PC-9 (cell line): ENCODE data around the gene CLASP1. TPM values are rescaled to one million over a fixed set of nuclear protein-coding genes. Genes with fewer than 3 reads are reported as not detected.

ENCODE experiments used
- BruUV-seq: library from RNA; stranded (reverse); fragments of 400-500 nt; replicated peaks from 2 replicates; lab custom pipeline; 2021; lab: Mats Ljungman, UMichigan
- CTCF ChIA-PET: fragments of 300-600 bp; sonication (Branson Sonifier 250); formaldehyde crosslinking; loops from one replicate; lab custom pipeline; 2022; ENCODE audit warnings: antibody characterized with exemption; lab: Charles Lee
- POLR2A ChIA-PET: fragments of 300-600 bp; sonication (Branson Sonifier 250); formaldehyde crosslinking; loops from one replicate; lab custom pipeline; 2022; ENCODE audit warnings: antibody characterized with exemption; ENCODE audit not compliant: unreplicated experiment; lab: Charles Lee
- DNase-seq, 2 experiments: peaks; one replicate each; pipeline versions ENCODE4 v3.0.0 to v3.0.0-alpha.2; 2015 to 2022; ENCODE audit warnings: mixed read lengths in 1 of 2
- H2AFZ ChIP-seq: fragments of 200-600 bp; sonication (generic); 2 replicates; pipeline ENCODE4 v1.8.1; 2017; ENCODE audit warnings: antibody characterized with exemption
- H3F3A ChIP-seq: fragments of 200-600 bp; sonication (generic); 2 replicates; pipeline ENCODE4 v1.8.1; 2017; ENCODE audit warnings: antibody characterized with exemption, mild to moderate bottlenecking, low read depth; ENCODE audit not compliant: insufficient read depth
- H3K27ac ChIP-seq: fragments of 200-600 bp; sonication (generic); 2 replicates; pipeline ENCODE4 v1.6.1; 2016; ENCODE audit warnings: mixed run types
- H3K27me3 ChIP-seq: fragments of 200-600 bp; sonication (generic); 2 replicates; pipeline ENCODE4 v1.6.1; 2016; ENCODE audit warnings: low read depth, mixed run types; ENCODE audit not compliant: insufficient read depth
- H3K36me3 ChIP-seq: fragments of 200-600 bp; sonication (generic); 2 replicates; pipeline ENCODE4 v1.6.1; 2016; ENCODE audit warnings: low read depth, mixed run types
- H3K4me1 ChIP-seq: fragments of 200-600 bp; sonication (generic); replicated peaks from 2 replicates; pipeline ENCODE4 v1.6.1; 2016; ENCODE audit warnings: mixed run types; ENCODE audit not compliant: insufficient read depth
- H3K4me2 ChIP-seq: fragments of 200-600 bp; sonication (generic); 2 replicates; pipeline ENCODE4 v1.6.1; 2017; ENCODE audit warnings: mixed run types
- H3K4me3 ChIP-seq: fragments of 200-600 bp; sonication (generic); 2 replicates; pipeline ENCODE4 v1.6.1; 2016; ENCODE audit warnings: mixed run types
- H3K79me2 ChIP-seq: fragments of 200-600 bp; sonication (generic); 2 replicates; pipeline ENCODE4 v1.6.1; 2017; ENCODE audit warnings: low read depth, mixed run types
- H3K9me2 ChIP-seq: fragments of 200-600 bp; sonication (generic); 2 replicates; pipeline ENCODE4 v1.8.1; 2017; ENCODE audit warnings: mild to moderate bottlenecking; ENCODE audit not compliant: insufficient read depth
- H3K9me3 ChIP-seq: fragments of 200-600 bp; sonication (generic); 2 replicates; pipeline ENCODE4 v1.8.1; 2016; ENCODE audit warnings: low read depth; ENCODE audit not compliant: insufficient read depth
- H4K20me1 ChIP-seq: fragments of 200-600 bp; sonication (generic); 2 replicates; pipeline ENCODE4 v1.8.1; 2017; ENCODE audit not compliant: insufficient read depth
- EZH2 ChIP-seq: fragments of 200-600 bp; sonication (generic); IDR thresholded peaks from 2 replicates; pipeline ENCODE4 v1.8.0; 2017; ENCODE audit warnings: antibody characterized with exemption, low read depth
- intact Hi-C: fragments of 100-400 bp; cut with micrococcal nuclease; formaldehyde crosslinking; loops from one replicate; pipeline ENCODE4 v1.10.0; 2022; ENCODE audit not compliant: unreplicated experiment
- total RNA-seq: library from RNA; stranded (reverse); gene quantifications from 2 replicates; pipeline ENCODE4 v1.2.3, GENCODE V29; 2021
- TF ChIP-seq, protein P1 (sequence below): fragments of 200-600 bp; sonication (generic); conservative IDR thresholded peaks from 2 replicates; pipeline ENCODE4 v1.6.1; 2017; ENCODE audit warnings: mixed run types, antibody characterized with exemption, mild to moderate bottlenecking, moderate library complexity

Gene CLASP1
- total RNA-seq, 1 experiment from 2014 or later: 61.8 TPM

DNA sequence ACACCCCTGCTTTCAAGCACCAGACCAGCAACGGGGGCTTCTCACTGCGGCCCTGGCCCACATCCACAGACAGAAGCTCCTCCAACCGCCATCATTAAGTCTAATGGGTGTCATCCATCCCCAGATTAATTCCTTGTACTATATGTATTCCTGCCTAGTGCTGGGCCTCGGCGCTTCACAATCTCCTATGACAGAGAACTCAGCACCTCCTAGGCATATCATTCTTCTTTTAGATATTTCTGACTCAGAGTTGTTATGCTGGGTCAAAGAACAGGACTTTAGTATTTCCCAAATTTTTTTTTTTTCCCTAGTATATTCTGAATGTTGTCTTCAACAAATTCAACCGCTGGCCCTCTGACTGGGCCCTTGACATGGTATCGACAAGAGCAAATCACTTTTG, 281.1 kb downstream of the CLASP1 start:
- POLR2A ChIA-PET: no interaction called here
- CTCF ChIA-PET: no interaction called here
- Histone ChIP-seq H4K20me1 (no peaks in the 10 kb centered on the region), H3K9me2 (no peaks in the 10 kb centered on the region), H2AFZ (no peak overlapping the region), H3K4me2 (no peak overlapping the region), H3K36me3 (0 out of 2 replicates have a peak, but pooled peaks cover 6% of the 10 kb centered on the region), H3K4me1 (no peaks in the 10 kb centered on the region), H3K79me2 (no peaks in the 10 kb centered on the region), H3K27ac (no peak overlapping the region), H3F3A (no peaks in the 10 kb centered on the region), H3K4me3 (no peak overlapping the region), H3K27me3 (no peaks in the 10 kb centered on the region), H3K9me3 (no peaks in the 10 kb centered on the region)
- intact Hi-C loops: no loop called here
- no peak for TF ChIP-seq EZH2
- TF ChIP-seq, protein P1, sequence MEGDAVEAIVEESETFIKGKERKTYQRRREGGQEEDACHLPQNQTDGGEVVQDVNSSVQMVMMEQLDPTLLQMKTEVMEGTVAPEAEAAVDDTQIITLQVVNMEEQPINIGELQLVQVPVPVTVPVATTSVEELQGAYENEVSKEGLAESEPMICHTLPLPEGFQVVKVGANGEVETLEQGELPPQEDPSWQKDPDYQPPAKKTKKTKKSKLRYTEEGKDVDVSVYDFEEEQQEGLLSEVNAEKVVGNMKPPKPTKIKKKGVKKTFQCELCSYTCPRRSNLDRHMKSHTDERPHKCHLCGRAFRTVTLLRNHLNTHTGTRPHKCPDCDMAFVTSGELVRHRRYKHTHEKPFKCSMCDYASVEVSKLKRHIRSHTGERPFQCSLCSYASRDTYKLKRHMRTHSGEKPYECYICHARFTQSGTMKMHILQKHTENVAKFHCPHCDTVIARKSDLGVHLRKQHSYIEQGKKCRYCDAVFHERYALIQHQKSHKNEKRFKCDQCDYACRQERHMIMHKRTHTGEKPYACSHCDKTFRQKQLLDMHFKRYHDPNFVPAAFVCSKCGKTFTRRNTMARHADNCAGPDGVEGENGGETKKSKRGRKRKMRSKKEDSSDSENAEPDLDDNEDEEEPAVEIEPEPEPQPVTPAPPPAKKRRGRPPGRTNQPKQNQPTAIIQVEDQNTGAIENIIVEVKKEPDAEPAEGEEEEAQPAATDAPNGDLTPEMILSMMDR: no peak
- DNase-seq: no peak
- BruUV-seq: no TSS peak

DNA sequence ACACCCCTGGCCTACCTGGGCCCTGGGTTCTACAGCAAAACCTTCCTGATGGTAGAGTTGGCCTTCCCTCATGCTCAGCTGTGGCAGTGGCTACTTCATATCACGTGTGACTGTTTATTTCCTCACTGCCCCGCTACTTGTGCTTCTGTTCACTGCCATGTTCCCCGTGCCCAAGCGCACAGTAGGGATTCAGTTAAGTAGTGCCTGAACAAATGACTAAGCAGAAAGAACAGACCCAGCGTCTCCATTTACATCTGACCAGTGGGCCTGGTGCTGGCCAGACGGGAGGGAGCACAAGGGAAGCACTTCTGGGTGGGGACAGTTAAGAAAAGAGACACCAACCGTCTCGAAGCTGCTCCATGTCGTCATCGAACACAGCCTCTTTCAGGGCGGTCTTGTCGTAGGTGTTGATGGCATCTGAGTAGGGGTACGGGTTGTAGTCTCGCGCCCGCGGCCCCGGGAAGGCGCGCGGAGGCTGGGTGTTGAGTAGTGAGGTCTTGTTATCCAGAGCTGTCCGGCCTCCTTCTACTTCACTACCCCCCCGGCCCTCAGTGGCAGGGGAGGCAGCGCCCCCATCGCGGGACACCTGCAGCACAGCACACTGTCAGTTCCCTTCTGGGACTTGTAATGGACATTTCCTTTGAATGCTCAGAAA, 281.9 kb downstream of the CLASP1 start:
- Histone ChIP-seq H3K9me2 (no peaks in the 10 kb centered on the region), H3K9me3 (no peaks in the 10 kb centered on the region), H3F3A (no peaks in the 10 kb centered on the region), H3K4me1 (no peaks in the 10 kb centered on the region), H2AFZ (no peak overlapping the region), H4K20me1 (no peaks in the 10 kb centered on the region), H3K4me2 (no peak overlapping the region), H3K79me2 (no peaks in the 10 kb centered on the region), H3K27me3 (no peaks in the 10 kb centered on the region), H3K27ac (no peak overlapping the region), H3K36me3 (0 out of 2 replicates have a peak, but pooled peaks cover 6% of the 10 kb centered on the region), H3K4me3 (no peak overlapping the region)
- no TSS peak for BruUV-seq
- TF ChIP-seq, protein P1: no peak
- no peak for TF ChIP-seq EZH2
- intact Hi-C loops: no loop called here
- DNase-seq: no peak
- ChIA-PET CTCF (no interaction called here), POLR2A (no interaction called here)

DNA sequence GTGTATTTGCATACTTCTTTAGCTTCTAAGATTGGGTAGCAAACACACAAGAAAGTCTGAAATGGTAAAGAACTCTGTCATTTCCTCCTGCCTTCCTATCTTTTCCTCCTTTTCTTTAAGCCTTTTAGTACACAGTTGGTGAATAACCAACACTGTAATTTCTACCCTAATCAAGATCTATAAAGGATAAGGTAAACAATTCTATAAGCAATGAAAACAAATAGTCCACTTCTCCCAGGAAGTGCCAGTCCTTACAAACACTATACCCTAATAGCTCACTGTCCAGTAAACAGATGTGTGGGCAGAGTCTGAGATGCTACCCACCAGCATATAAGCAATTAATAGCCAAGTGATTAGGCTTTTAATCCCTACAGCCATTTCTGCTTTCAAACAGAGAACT, 283.2 kb downstream of the CLASP1 start:
- ChIA-PET CTCF (no interaction called here), POLR2A (no interaction called here)
- Histone ChIP-seq H3K9me2 (no peaks in the 10 kb centered on the region), H4K20me1 (peaks cover 4% of the 10 kb centered on the region; the same call in 1 of the 2 replicates), H3K27me3 (no peaks in the 10 kb centered on the region), H3K36me3 (peaks cover 13% of the 10 kb centered on the region), H3K27ac (no peak overlapping the region), H3K4me2 (no peak overlapping the region), H3K79me2 (no peaks in the 10 kb centered on the region), H3K4me3 (no peak overlapping the region), H3F3A (peaks cover 4% of the 10 kb centered on the region), H2AFZ (no peak overlapping the region), H3K9me3 (no peaks in the 10 kb centered on the region), H3K4me1 (peaks cover under 1% of the 10 kb centered on the region)
- no TSS peak for BruUV-seq
- TF ChIP-seq, protein P1: no peak
- no peak for TF ChIP-seq EZH2
- intact Hi-C loops: no loop called here
- DNase-seq: no peak
